GM10847 (cell line): ENCODE measurements around the gene HOXA9.

ENCODE experiments used
- POLR2A ChIP-seq: IDR thresholded peaks from 2 replicates; pipeline ENCODE4 v1.6.1; 2011; ENCODE audit not compliant: insufficient read length; ENCODE audit errors: extremely low read depth

Gene HOXA9

GRCh38 chr7:27142580-27143022 is 22.7 kb downstream of the HOXA9 start:
- TF ChIP-seq POLR2A = no peak

- no peak for TF ChIP-seq POLR2A
Measured at GRCh38 chr7:27141923-27142579, 23.3 kb downstream of the HOXA9 start.

DNA sequence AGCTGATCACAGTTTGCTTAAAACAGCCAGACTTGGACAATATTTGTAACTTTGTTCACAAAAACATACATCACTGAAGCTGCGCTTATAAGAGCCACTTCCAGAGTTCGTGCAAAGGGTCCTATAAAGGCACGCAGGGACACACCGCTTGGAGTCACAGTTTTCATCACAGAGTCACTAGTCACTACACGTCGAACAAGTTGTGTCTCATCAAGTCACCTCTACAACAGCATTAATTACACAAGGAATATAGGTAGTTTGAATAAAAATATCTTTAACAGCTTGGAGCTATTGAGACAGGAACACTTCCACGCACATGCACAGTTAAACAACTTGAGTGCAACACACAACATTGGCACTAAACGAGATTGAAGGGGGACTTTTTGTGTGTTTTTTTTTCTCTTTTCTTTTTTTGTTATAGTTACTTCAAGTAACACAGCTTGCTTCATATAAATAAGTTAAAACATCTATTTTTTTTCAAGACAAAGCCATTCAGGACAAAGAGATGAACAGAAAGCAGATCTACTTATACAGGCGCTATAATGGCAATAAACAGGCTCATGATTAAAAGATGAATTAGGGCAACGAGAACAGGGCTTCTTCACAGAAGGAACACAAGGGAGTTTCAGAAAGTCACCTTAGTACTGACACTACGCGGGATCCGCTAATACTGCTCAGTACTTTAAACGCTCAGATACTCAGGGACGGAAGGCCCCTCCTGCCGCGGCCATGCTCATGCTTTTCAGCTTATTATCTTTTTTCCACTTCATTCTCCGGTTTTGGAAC is 24.0 kb downstream of the HOXA9 start:
- TF ChIP-seq POLR2A = no peak

DNA sequence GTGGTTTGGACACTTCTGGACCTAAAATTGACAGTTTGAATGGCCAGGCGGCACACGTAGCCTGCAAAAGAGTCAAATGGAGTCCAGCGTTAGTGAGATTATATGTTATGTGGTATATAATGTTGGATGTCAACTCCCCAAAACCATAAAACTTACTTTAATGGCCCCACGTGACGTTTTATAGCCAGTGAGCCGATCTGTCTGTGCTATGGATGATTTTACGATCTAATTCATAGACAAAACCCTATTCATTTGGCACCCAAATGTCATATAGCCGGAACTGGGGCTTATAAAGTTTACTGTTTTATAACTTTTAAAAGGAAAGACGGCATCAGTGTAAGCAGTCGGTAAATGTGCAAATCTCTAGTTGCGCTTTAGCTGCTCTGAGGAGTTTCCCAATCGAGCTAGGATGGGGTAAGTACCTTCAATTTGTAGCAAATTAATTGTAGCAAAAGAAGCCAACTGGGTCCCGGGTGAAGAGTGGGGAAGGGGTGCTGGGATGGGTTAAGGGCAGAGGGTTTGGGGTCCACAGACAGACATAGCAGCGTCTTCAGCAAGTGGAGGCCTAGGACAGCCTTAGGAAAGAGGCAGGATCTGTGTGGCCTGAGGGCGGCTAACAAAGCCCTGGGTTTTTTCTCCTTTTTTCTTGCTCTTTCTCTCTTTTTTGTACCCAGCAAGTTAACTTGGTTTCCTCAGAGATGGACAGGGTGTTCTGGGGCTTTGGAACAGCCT is 25.0 kb downstream of the HOXA9 start:
- no peak for TF ChIP-seq POLR2A

DNA sequence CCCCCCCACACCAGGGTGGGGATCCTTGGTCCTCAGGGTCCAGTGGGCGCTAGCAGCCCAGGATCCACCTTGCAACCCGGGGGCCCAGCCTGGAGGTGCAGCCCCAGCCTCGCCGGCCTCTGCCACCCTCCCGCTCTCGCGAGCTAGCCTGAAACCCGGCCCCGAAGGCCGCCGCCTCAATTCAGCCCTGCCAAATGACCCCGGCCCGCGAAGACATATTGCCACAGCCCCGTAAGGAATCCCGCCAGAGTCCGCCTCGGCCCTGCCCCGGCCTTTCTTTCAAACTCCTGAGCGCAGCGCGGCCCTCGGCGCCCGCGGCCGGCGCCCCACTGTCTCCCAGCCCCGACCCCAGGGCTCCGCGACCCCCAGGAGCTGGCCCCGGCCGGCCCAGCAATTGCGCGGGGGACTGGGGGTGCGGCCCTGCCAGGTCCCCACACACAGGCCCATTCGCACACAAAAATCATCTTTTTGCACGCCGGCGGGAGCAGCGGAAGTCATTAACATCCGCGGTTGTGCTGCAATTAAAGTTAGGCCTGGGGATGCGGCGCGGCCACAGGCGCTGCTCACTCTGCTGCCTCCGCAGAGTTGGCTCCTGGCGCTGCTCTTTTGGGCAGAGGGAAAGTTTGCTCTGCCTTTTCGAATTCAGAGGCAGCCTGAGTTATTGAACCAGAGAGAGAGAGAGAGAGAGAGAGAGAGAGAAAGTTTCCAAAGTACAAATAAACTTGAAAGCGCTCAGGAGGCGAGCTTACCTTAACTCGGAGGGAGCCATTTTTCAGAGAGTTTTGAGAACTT is 25.8 kb downstream of the HOXA9 start:
- no peak for TF ChIP-seq POLR2A

DNA sequence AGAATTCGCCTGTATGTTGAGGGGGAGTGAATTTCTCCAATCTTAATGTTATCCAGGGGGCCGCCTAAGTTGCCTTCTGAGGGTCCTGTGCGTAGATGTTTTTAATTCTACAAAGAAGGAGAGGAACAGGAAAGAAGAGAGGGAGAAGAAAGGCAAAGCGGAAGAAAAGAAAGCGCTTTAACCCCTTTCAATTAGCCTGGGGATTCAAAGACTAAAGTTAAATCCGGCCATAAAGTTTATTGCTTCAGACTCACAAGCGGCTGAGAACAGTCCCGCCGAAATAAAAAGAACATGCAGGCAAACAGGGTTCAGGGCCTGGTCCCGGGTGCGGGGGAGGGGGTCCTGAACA is 26.4 kb downstream of the HOXA9 start:
- no peak for TF ChIP-seq POLR2A

DNA sequence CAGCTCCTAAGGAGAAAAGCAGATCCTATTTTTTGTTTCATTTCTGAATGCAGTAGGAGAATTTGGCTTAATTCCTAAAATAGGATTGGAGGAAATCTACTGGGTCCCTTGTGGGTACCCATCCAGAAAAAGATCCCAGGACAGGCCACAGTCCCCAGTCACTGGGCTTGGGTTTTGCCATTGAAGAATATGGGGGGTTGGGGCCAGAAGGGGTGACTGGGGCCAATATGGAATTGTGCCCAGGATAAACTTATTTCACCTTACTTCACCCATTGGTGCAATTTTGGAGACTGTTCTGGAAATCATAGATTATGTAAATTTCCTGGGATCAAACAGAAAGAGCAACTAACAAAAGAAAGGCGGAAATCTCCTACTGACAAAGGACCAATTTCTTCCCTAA is 26.9 kb downstream of the HOXA9 start:
- no peak for TF ChIP-seq POLR2A

DNA sequence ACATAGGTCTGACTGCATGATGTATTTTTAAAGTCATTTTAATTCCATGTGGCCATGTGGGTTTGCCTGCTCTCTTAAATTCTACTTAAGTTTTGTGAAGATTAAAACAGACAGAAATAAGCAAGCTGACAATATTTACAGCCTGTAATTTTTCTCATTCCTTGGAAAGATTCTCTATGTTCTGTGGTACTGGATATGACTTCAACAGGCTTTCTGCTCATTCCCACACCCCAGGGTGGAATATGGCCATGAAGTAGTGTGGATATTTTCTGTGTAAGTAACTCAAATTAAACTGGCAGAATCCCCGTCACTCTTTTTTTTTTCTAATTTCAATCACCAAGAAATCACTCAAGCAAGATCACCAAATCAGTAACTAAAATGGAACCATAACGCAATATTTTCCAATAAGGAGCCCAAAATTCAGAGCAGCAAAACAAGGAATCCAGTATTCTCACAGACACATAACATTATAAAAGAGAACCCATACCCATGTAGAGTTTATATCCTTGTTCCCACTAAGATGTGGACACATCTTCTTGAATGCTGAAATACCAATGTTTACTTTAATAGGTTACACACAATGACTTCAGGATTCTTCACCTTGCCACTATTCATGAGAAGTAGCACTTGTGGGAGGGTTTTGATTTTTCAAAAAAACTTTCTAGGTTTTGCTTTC is 27.6 kb downstream of the HOXA9 start:
- no peak for TF ChIP-seq POLR2A

DNA sequence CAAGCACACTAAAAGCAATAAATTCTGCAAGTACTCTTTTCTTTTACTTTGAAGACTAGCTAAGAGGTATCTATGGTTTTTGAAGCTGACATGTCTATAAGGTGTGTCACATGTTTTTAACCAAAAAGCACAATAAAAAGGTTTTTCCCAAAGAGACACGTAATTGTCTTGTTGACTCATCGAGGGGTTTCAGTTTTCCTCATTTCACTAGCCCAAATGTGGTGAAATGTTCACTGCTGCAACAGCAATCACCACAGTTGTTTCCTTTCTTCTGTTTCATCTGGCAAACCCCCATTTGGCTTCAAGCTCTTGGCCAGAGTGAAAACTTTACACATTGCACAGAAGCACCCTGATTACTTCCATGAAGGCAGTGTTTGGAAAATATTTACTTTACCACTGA is 30.9 kb downstream of the HOXA9 start:
- no peak for TF ChIP-seq POLR2A

DNA sequence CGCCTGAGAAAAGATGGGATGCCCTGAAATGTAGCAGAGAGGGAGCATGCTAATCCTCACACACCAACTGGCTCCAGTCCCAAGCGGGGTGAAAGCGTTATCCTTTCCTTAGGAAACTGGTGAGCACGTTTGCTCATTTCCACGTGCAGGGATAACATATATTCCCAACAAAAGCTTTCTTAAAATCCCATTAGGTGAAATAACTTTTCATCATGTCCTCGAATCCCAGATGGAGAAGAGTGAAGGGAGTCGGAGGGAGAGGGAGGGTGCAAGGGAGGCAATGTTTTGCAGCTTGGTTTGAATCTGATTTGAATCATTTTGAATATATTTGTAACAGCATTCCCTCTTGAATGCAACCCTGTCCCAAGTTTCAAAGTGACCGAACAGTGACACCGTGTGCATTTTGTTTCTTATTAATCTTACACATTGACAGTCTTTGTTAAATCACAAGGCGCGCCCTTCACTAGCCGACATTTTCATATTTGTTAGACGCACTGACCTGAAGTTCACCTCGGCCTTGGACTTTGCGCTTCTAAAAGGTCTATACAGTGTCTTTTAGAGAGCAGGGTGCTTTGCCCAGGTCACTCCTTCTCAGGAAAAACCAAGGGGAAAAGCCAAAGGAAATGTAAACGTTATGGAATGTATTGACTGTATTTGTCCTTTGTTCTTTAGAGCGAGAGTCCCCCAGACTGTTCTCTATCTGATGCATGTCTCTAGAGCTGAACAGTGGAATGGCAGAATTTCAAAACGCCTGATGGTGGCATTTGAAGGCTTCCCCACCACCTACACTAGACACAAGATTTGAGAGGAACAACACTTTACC is 31.7 kb downstream of the HOXA9 start:
- TF ChIP-seq POLR2A = no peak

GRCh38 chr7:27132978-27133377 is 32.4 kb downstream of the HOXA9 start:
- no peak for TF ChIP-seq POLR2A

- no peak for TF ChIP-seq POLR2A
Measured at GRCh38 chr7:27132214-27132613, 33.1 kb downstream of the HOXA9 start.

GRCh38 chr7:27131390-27131819 is 33.9 kb downstream of the HOXA9 start:
- TF ChIP-seq POLR2A = no peak

DNA sequence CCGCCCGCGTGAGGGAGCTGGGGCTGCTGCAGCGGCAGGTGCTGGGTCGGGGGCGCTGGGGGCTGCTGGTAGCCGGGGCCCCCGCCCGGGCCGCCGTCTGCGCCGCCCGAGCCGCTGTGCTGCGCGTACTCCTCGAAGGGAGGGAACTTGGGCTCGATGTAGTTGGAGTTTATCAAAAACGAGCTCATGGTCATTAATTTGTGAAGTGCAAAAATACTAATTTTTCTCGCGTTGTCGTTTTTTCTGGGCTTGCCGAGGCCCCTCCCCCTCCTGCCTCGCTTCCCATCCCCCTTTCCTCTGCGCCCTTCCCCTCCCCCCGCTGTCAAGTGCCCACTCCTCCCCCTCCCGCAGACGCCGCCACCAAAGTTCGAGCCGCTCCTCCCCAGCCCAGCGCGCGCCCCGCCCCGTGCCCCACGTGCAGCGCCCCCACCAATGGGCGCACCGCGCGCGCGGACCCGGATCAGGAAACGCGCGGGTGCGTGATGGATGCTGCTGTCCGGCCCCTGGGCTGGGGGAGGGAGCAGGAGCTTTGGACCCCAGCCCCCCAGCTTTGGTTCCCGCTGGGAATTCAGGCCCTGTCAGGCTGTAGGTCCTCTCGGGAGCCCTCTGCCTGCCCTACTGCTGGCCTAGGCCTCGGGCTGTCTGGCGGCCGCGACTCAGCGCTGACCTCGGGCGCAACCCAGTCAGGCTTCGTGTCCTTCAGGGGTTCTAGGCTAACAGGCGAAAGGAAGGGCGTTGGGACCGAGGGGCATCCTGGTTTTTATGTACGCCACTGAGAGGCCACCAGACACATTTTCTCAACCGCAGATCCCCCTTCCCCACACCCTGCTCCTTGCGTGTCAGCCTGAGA is 34.6 kb downstream of the HOXA9 start, which contains the start of gene HOXA4:
Gene HOXA4, minus strand, starts transcription at position 218 of the 850 bp plus-strand sequence. Its CDS starts 24 bp downstream, at position 194.
- TF ChIP-seq POLR2A = no peak
